NB4 (cell line): ENCODE measurements around the gene WBP1.

Experiments used
- POLR2A ChIP-seq: IDR thresholded peaks from 2 replicates; pipeline ENCODE4 v1.6.1; 2011; ENCODE audit warnings: mild to moderate bottlenecking; ENCODE audit not compliant: insufficient read length; ENCODE audit errors: extremely low read depth
- TF ChIP-seq, protein P1 (sequence below): IDR thresholded peaks from one replicate; pipeline ENCODE4 v1.5.1; 2012; ENCODE audit warnings: low read depth, low read length

DNA sequence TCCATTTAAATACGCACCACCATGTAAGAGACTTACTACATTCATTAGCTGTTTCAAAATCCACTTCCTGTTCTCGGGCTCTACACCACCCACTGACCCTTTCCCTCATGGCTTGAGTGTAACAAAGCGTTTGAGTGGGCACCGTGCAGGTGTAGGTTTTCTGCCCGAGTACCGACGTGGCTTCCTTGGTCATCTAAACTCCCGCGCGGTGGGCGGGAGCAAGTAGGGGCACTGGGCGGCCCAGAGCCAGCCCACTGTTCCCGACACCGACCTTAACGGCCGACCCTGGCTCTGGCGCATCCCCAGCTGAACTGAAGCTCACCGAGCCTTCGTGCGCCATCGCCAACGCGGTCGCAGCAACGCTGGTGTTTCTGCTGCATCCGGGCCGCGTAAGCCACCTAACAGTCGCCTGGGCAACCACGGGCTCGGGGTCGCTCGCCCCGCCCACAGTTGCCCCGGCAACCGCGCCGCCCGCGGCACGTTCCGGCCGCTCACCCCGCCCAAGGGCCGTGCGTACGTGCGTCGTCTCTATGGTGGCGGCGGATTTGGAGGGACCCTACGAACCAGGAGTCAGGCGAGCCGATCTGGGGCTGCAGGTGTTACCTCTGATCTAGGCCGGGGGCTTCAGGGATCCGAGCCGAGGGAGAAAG is 36.9 kb upstream of the WBP1 start, which contains the start of the genes C2orf81 and WDR54:
- TF ChIP-seq, protein P1, sequence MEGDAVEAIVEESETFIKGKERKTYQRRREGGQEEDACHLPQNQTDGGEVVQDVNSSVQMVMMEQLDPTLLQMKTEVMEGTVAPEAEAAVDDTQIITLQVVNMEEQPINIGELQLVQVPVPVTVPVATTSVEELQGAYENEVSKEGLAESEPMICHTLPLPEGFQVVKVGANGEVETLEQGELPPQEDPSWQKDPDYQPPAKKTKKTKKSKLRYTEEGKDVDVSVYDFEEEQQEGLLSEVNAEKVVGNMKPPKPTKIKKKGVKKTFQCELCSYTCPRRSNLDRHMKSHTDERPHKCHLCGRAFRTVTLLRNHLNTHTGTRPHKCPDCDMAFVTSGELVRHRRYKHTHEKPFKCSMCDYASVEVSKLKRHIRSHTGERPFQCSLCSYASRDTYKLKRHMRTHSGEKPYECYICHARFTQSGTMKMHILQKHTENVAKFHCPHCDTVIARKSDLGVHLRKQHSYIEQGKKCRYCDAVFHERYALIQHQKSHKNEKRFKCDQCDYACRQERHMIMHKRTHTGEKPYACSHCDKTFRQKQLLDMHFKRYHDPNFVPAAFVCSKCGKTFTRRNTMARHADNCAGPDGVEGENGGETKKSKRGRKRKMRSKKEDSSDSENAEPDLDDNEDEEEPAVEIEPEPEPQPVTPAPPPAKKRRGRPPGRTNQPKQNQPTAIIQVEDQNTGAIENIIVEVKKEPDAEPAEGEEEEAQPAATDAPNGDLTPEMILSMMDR = no peak
- peak; percentile 71 for TF ChIP-seq POLR2A
